ENCODE data around the gene WBP2NL.

Gene WBP2NL

DNA sequence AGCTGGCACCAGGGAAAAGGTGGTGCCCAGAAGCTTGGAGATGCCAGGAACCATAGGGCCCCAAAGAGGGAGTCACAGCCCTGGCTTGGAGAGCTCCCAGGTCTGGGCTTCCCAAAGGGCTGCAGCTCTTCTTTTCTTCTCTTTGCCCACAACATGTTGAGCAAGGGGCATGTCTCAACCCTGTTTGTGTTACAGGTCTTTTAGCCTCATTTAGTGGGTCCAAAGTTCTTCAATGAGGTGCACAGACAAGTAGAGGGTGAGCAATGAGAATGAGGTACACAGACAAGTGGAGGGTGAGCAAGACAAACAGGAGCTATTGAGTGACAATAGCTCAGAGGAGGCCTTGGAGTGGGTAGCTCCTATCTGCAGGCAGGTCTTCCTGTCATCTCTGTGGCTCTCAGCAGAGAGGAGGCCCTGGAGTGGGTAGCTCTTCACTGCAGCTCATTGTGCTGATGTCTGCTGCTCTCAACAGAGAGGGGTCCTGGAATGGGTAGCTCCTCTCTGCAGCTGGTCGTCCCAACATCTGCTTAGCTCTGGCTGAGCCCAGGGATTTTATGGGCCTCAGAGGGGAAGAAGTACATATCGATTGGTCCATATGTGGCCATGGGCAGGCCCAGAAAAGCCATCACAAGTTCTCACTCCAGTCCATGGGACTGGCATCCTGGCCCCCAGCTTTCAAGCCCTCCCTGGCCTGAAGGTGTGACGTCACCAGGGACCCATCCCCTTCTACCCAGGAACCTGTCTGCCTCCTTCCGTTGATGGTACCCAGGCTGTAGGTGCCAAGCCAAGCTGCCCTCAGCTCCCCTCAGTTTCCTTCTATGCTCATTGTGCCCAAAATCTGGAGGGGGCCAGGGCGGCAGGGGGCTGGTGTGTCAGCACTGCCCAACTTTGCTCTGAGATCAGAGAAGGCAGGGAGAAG, 34.9 kb downstream of the WBP2NL start:
- TF ChIP-seq, protein P1, sequence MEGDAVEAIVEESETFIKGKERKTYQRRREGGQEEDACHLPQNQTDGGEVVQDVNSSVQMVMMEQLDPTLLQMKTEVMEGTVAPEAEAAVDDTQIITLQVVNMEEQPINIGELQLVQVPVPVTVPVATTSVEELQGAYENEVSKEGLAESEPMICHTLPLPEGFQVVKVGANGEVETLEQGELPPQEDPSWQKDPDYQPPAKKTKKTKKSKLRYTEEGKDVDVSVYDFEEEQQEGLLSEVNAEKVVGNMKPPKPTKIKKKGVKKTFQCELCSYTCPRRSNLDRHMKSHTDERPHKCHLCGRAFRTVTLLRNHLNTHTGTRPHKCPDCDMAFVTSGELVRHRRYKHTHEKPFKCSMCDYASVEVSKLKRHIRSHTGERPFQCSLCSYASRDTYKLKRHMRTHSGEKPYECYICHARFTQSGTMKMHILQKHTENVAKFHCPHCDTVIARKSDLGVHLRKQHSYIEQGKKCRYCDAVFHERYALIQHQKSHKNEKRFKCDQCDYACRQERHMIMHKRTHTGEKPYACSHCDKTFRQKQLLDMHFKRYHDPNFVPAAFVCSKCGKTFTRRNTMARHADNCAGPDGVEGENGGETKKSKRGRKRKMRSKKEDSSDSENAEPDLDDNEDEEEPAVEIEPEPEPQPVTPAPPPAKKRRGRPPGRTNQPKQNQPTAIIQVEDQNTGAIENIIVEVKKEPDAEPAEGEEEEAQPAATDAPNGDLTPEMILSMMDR (IDR thresholded peaks at IDR 0.05; ENCODE audit: borderline replicate concordance, insufficient read depth, low read depth, low read length): no peak

DNA sequence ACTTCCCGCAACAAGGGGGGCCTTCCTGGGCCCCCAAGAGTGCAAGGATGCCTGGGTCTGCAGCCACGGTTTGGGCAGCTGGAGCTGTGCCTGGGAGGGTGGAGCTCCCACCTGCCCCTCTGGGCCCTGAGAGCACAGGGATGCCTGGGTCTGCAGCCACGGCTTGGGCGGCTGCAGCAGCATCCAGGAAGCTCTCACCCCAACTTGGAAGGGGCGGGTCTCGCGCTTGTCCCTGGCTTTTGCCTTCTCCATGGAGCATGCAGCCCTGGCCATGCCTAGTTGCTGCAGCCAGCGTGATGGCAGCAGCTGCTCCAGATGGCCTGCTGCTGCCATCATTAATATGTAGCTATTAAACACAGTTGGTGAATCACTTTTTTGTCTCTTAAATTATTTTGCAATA, 36.7 kb downstream of the WBP2NL start:
- TF ChIP-seq, protein P1 (IDR thresholded peaks at IDR 0.05; ENCODE audit: borderline replicate concordance, insufficient read depth, low read depth, low read length): no peak
- H3K4me3 ChIP-seq (ENCODE audit: low read depth, low read length): no peak overlapping the region

More for the DNA sequence above, 34.9 kb downstream of the WBP2NL start:
- H3K4me3 ChIP-seq (ENCODE audit: low read depth, low read length): no peak overlapping the region

DNA sequence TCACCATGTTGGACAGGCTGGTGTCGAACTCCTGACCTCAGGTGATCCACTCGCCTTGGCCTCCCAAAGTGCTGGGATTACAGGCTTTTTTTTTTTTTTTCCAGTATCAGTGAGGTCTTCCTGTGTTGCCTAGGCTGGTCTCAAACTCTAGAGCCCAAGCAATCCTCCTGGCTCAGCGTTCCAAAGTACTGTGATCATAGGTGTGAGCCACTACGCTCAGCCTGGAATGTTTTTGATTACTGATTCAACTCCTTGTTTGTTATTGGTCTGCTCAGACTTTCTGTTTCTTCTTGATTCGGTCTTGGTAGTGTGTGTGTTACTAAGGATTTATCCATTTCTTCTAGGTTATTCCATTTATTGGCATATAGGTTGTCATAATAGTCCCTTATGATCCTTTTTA, 40.7 kb downstream of the WBP2NL start:
- no peak overlapping the region for H3K4me3 ChIP-seq (ENCODE audit: low read depth, low read length)
- TF ChIP-seq, protein P1 (IDR thresholded peaks at IDR 0.05; ENCODE audit: borderline replicate concordance, insufficient read depth, low read depth, low read length): no peak

DNA sequence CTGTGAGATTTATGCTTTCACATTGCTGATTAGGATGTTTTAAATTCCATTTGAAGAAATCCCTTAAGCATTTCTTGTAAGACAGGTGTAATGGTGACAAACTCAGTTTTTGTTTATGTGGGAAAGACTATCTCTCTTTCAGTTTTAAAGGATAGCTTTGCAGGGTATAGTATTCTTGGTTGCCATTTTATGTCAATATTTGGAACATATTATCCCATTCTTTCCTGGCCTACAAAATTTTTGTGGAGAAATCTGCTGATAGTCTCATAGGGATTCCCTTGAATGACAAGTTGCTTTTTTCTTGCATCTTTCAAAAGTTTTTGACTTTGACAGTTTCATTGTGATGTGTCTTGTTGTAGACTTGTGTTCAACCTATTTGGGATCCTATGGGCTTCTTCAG, 43.2 kb downstream of the WBP2NL start:
- TF ChIP-seq, protein P1 (IDR thresholded peaks at IDR 0.05; ENCODE audit: borderline replicate concordance, insufficient read depth, low read depth, low read length): no peak
- H3K4me3 ChIP-seq (ENCODE audit: low read depth, low read length): no peak overlapping the region

DNA sequence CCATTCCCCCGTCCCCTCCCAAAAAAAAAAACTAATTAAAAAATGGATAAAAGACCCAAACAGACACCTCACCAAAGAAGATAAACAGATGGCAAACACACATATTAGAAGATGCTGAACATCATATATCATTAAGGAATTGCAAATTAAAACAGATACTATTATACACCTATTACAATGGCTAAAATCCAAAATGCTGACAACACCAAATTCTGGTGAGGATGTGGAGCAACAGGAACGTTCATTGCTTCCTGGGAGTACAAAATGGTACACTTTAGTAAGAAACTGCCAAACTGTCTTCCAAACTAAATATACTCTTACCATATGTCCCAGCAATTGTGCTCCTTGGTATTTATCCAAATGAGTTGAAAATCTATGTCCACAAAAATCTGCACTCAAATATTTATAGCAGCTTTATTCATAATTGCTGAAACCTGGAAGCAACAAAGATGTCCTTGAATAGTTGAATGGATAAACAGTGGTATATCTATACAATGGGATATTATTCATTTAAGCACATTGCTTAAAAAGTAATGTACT, 52.1 kb downstream of the WBP2NL start:
- TF ChIP-seq, protein P1 (IDR thresholded peaks at IDR 0.05; ENCODE audit: borderline replicate concordance, insufficient read depth, low read depth, low read length): no peak
- H3K4me3 ChIP-seq (ENCODE audit: low read depth, low read length): no peak overlapping the region

DNA sequence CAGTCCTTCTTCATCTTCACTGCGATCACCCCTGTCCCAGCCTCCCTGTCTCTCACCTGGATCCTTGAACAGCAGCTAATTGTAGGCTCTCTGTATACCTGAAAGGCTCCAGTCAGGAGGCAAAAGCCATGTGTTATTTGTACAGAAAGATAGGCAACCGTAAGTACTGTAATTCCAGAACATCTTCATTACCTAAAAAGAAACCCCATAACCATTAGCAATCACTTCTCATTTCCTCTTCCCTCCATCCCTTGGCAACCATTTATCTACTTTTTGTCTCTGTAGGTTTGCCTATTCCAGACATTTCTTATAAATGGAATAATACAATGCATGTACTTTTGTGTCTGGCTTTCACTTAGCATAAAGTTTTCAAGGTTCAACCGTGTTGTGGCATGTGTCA, 54.2 kb downstream of the WBP2NL start:
- TF ChIP-seq, protein P1 (IDR thresholded peaks at IDR 0.05; ENCODE audit: borderline replicate concordance, insufficient read depth, low read depth, low read length): no peak
- no peak overlapping the region for H3K4me3 ChIP-seq (ENCODE audit: low read depth, low read length)

Measured in GM12875 (cell line).